ENCODE data around the gene ATAD3C.
"Not testable (repeated sequence)": the region's sequence is repeated elsewhere in the genome, so short reads cannot be mapped to it uniquely, and the experiment has no call there.

Gene ATAD3C

DNA sequence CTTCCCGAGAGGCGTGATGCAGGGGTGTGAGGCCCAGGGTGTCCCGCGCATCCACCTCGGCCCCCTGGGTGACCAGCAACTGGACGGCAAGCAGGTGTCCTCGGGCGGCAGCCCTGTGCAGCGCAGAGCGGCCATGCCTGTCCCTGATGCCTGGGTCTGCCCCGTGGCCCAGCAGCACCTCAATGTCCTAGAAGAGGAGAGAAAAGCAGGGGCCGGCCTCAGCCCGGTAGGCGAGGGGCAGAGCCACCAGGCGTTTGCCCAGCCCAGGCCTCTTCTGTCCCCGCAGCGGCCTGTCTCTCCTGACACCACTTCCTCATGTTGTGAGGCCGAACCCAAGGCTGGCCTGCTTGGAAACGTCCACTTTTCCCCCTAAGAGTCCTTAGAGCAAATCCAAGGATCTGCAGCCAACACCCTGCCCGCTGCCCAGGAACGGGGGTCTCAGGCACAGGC is 30.1 kb upstream of the ATAD3C start:
- no peak for DNase-seq

DNA sequence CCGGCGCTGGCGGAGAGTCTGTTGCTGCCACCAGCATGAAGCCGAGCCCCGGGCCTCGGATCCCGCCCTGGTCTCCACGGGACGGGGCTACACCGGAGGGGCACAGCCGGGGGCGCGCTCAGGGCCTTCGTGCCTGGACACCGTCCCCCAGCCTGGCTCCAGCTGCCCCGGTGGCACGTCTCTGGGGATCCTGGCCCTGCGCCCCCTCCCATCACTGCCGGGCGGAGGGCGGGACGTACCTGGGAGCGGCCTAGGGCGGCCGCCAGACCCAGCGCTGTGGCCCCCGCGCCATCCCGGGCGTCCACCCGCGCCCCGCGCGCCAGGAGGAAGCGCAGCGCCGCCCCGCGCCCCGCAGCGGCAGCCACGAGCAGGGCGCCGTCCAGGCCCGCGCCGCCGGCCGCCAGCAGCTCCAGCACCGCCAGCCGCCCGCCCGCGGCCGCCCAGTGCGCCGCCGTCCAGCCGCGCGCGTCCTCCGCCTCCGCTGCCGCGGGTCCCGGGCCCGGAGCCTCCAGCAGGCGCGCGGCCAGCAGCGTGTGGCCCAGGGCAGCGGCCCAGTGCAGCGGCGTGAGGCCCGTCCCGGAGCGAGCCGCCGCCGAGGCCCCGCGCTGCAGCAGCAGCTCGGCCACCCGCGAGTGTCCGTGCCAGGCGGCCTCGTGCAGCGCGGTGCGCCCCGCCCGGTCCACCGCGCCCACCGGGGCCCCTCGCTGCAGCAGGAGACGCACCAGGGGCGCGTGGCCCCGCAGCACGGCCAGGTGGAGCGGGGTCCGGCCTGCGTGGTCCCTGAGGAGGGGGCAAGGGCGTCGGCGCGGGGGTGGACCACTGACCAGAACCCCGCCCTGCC is 29.5 kb upstream of the ATAD3C start:
- no peak for DNase-seq

- DNase-seq = no peak
Measured at GRCh38 chr1:1420654-1421141, 28.8 kb upstream of the ATAD3C start.

DNA sequence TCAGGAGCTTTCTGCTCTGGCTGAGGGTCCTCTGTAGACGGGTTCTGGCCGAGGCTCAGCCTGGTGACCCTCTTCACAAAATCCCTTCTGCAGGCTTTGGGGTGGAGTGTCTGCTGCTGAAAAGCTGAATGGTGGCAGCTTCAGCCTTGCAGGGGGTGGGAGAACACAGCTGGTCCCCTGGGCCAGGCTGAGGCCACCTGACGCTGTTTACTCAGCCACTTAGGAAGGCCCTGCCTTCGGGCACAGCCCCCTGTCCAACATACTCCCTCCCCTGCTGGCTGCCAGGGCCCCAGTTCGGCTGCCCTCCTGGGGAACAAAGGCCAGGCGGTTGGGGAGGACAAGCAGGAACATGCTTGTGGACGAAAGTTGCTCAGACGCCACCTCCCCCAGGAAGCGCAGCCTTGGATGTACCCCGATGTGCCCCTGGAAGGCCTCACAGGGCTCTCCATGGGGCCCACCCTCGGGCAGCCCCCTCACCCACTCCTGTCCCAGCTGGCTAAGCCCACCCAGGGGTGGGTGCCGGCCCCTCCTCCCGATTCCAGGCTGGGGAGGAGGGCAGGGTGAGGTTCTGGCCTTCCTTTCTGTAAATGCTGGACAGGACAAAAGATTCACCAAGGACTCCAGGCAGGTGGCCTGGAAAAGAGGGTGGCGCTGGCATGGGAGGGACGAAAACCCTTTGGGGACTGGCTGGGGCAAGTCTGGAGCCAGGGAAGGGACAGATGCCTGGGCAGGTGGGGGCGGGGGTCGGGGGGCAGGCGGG is 28.2 kb upstream of the ATAD3C start, which contains the start of gene ANKRD65:
Gene ANKRD65 (minus strand): TSS at position 130 of the 760 bp plus-strand sequence. CDS start 271 bp downstream, outside the sequence.
- DNase-seq = no peak

- DNase-seq = no peak
Measured at GRCh38 chr1:1421907-1422464, 27.5 kb upstream of the ATAD3C start.

DNA sequence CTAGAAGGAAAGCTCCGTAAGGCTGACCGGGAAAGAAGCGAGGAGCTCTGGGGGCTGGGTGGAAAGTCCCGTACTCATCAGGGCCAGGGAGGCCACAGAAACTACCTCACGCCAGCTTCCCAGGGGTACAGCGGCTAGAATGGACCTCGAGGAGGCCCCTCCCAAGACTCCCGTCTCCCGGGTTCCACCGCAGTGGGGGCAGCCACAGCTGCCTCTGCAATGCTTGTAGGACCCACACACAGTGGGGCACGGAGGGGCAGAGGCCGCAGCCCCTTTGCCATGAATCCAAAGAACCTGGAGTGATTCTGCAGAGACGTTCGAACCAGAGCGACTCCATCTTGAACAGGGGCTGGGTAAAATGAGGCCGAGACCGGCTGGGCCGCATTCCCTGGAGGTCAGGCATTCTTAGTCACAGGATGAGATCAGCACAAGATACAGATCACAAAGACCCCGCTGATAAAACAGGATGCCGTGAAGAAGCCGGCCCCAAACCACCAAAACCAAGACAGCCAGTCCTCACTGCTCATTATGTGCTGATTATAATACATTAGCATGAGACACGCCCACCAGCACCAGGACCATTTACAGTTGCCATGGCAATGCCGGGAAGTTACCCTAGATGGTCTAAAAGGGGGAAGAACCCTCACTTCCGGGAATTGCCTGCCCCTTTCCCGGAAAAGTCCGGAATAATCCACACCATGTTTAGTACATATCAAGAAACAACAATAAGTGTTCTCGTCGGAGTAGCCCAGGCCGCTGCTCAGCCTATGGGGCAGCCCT is 26.8 kb upstream of the ATAD3C start:
- no peak for DNase-seq

GRCh38 chr1:1423245-1423597 is 26.3 kb upstream of the ATAD3C start:
- DNase-seq = no peak

DNA sequence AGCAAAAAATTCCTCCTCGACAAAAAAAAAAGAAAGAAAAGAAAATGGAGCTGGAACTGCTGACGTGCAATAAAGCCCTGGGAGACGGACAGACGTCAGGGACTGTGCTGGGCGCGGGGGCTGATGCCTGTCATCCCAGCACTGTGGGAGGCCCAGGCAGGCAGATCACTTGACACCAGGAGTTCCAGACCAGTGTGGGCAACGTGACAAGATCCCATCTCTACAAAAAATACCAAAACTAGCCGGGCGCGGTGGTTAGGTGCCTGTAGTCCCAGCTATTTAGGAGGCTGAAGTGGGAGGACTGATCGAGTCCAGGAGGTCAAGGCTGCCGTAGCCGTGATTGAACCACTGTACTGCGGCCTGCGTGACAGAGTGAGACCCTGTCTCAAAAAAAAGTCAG is 24.8 kb upstream of the ATAD3C start:
- no peak for DNase-seq

DNA sequence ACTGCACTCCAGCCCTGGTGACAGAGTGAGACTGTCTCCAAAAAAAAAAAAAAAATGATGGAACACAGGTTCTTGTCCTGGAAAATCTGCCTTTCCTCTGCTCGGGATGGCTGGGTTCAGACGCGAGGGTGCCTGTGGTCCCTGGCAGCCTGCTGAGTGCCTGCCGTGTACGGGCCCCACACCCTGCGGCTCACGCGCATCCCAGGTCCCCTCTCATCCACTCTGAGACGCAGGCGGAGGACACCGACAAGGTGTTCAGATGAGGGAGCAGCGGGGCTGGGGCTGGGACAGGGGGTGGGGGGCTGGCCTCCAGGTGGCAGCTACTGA is 24.1 kb upstream of the ATAD3C start:
- no peak for DNase-seq

- DNase-seq = no peak
Measured at GRCh38 chr1:1425753-1426495, 23.6 kb upstream of the ATAD3C start.

GRCh38 chr1:1426496-1427105 is 22.9 kb upstream of the ATAD3C start:
- DNase-seq = no peak

DNA sequence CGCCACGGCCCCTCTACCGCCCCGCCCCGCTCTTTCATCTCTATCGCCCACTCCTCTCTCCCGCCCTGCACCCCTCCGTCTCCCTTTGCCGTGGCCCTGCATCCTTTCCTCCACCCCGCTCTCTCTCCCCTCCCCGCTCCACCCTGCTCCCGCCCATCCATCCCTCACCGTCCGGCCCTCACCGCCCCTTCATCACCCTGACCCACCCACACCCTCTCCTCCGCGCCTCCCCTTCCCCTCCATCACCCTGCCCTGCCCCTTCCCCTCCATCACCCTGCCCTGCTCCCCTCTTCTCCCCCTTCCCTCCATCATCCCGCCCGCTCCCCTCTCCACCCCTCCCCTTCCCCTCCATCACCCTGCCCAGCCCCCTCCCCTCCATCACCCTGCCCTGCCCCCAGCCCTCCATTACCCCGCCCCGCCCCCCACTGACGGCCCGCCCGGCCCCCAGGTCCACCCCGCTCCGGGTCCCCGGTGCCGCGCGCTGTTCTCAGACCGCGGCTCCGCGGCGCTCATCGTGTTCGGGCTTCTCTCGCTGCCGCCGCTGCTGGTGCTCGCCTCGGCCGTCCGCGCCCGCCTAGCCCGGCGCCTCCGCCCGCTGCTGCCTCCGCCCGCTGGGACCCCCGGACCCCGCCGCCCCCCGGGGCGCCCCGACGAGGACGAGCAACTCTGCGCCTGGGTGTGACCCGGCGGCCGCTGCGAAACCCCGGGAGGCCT is 22.2 kb upstream of the ATAD3C start:
- no peak for DNase-seq

DNA sequence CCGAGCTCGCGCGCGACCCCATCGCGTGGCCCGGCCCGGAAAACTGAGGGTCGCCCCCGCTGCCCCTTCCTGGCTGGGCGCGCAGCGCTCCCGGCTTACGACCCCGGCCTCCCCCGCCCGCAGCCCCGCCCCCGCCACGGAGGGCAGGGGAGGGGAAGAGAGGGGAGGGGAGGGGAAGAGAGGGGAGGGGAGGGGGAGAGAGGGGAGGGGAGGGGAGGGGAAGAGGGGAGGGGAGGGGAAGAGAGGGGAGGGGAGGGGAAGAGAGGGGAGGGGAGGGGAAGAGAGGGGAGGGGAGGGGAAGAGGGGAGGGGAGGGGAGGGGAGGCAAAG is 21.7 kb upstream of the ATAD3C start:
- no peak for DNase-seq

DNA sequence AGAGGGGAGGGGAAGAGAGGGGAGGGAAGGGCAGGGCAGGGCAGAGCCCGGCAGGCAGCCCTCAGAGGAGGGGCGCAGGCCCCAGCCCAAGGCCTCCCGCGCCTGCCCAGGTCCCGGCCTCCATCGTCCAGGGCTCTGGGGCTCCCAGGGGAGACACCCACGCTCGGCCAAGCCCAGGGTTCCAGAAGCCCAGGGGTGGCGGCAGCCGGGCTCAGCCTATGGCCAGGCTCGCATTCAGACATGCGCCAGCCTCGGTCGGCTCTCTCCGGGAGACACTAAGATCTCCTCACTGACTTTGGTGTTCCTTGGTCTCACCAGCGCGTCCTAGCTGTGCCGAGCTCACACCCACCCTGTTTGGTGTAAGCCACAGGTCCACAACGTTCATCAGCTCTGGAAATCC is 21.3 kb upstream of the ATAD3C start:
- no peak for DNase-seq

GRCh38 chr1:1428967-1429366 is 20.5 kb upstream of the ATAD3C start:
- DNase-seq = not testable (repeated sequence)

DNA sequence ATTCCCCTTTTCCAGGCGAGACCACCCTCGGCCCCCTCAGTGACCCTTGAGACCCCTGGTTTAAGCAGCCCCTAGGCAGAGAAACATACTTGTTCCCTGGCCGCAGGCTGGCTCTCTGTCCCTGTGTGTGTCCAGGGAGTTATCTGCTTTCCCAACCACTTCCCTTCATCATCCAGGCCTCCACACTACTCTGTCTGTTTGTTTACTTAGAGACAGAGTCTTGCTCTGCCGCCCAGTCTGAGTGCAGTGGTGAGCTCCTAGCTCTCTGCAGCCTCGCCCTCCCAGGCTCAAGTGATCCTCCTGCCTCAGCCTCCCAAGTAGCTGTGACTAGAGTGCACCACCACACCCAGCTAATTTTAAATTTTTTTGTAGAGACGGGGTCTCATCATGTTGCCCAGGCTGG is 19.8 kb upstream of the ATAD3C start:
- no peak for DNase-seq

DNA sequence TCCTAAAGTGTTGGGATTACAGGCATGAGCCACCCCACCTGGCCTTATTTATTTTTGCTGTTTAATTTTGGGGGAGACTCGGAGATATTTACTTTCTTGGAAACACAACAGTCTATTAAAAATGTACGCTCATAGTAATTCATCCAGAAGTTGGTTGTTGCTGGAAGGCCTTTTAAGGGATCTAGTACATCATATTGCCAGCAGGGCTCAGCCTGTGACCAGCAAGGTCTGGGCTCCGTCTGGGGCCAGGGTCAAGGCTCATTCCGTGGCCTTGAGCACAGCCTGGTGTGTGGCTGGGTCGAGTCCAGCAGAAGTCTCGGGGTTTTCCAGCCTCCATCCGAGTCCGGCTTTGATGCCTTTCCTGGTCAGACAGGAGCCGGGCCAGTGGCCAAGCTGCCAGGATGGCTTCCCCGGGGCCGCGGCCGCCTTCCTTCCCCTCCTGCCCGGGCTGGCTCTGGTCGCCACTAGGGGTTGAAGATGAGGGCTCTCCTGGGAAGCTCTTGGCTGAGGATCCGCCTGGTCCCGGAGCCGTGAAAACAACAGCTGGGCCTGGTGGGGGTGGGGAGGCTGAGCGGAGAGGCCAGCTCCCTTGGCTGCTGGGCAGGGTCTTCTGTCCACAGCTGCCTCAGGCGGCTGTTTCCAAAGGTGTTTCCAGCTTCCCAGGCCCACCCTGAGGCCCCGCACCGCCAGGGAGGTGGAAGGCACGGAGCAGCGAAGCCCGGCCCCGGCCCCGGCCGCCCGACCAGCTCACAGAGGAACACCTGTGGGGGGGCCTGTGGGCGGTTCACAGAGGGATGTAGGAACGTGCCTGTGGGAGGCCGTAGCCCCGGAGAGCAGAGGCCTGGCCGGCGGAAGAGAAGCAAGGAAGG is 19.1 kb upstream of the ATAD3C start:
- no peak for DNase-seq

- no peak for DNase-seq
Measured at GRCh38 chr1:1430992-1431844, 18.3 kb upstream of the ATAD3C start.

GRCh38 chr1:1431845-1432273 is 17.6 kb upstream of the ATAD3C start:
- no peak for DNase-seq
